HG02623 (cell line): ENCODE measurements around the gene TNFAIP8.
"Not testable (repeated sequence)": the region's sequence is repeated elsewhere in the genome, so short reads cannot be mapped to it uniquely, and the experiment has no call there.

Experiments used
- ATAC-seq: cut with Tn5 transposase; IDR thresholded peaks from one replicate; pipeline ENCODE4 v1.9.1; 2021; ENCODE audit warnings: moderate library complexity; ENCODE audit not compliant: unreplicated experiment

Gene TNFAIP8

GRCh38 chr5:119412279-119413227 lies 56.7 kb downstream of the TNFAIP8 start:
- ATAC-seq = no peak

GRCh38 chr5:119414124-119414734 lies 58.4 kb downstream of the TNFAIP8 start:
- not testable (repeated sequence) for ATAC-seq

GRCh38 chr5:119417891-119418605 lies 62.2 kb downstream of the TNFAIP8 start:
- ATAC-seq = no peak

GRCh38 chr5:119418606-119419100 lies 62.8 kb downstream of the TNFAIP8 start:
- ATAC-seq = peak; percentile 71

- ATAC-seq = no peak
These were observed 64.3 kb downstream of the TNFAIP8 start for GRCh38 chr5:119420169-119420568.

GRCh38 chr5:119426057-119426456 lies 70.2 kb downstream of the TNFAIP8 start:
- ATAC-seq = no peak

- no peak for ATAC-seq
These were observed 71.2 kb downstream of the TNFAIP8 start for GRCh38 chr5:119427060-119427459.

GRCh38 chr5:119427596-119427995 lies 71.8 kb downstream of the TNFAIP8 start:
- not testable (repeated sequence) for ATAC-seq

GRCh38 chr5:119428166-119428565 lies 72.3 kb downstream of the TNFAIP8 start:
- ATAC-seq = not testable (repeated sequence)

- ATAC-seq = not testable (repeated sequence)
These were observed 72.8 kb downstream of the TNFAIP8 start for GRCh38 chr5:119428574-119428973.

- not testable (repeated sequence) for ATAC-seq
These were observed 76.9 kb downstream of the TNFAIP8 start for GRCh38 chr5:119432674-119433237.

GRCh38 chr5:119435436-119436132 lies 79.8 kb downstream of the TNFAIP8 start:
- ATAC-seq = peak; percentile 89

- not testable (repeated sequence) for ATAC-seq
These were observed 82.2 kb downstream of the TNFAIP8 start for GRCh38 chr5:119437785-119438586.

- ATAC-seq = not testable (repeated sequence)
These were observed 82.7 kb downstream of the TNFAIP8 start for GRCh38 chr5:119438587-119438917.

GRCh38 chr5:119439140-119439631 lies 83.4 kb downstream of the TNFAIP8 start:
- no peak for ATAC-seq

- ATAC-seq = not testable (repeated sequence)
These were observed 83.8 kb downstream of the TNFAIP8 start for GRCh38 chr5:119439632-119440031.

- ATAC-seq = not testable (repeated sequence)
These were observed 88.8 kb downstream of the TNFAIP8 start for GRCh38 chr5:119444643-119445042.

GRCh38 chr5:119445544-119445943 lies 89.7 kb downstream of the TNFAIP8 start:
- no peak for ATAC-seq
